Measurements from ENCODE around the gene ATP2B2. TPM values are rescaled to one million over a fixed set of nuclear protein-coding genes. Genes with fewer than 3 reads are reported as not detected.

Gene ATP2B2
- total and polyA plus RNA-seq, 9 of the 15 experiments (the other 6 are each of a cell fraction or from before 2014, with no cell fraction given), result 0.06 TPM; not detected in 8

GRCh38 chr3:10459954-10460754 is 45.2 kb downstream of the ATP2B2 start:
- no peaks in the 10 kb centered on the region for H3K9me3 ChIP-seq (replicated peaks; ENCODE audit: control insufficient read depth, insufficient read depth, low read depth, low read length)
- FAIRE-seq (peak; percentile 91), ATAC-seq (peak; percentile 92), DNase-seq (ENCODE audit: extremely low read depth in 1 of 4, low spot score in 3 of 4) (peak; percentile 81 to 93 (median 86))
- H3K36me3 ChIP-seq (ENCODE audit: control insufficient read depth, insufficient read depth, low read length), result no peaks in the 10 kb centered on the region
- H3K27me3 ChIP-seq (ENCODE audit: control insufficient read depth in 2 of 2, insufficient read depth in 2 of 2, low read length in 2 of 2), result peaks cover 0 to 7% of the 10 kb centered on the region in 2 experiments; a peak in 1 of 5 replicates
- in situ Hi-C loops (cut with MboI), result no loop called here
- intact Hi-C loops (cut with micrococcal nuclease), result no loop called here
- H3K27ac ChIP-seq (ENCODE audit: extremely low read depth, low read depth, low read length), result no peak overlapping the region
- no peak overlapping the region for H3K4me3 ChIP-seq
- ChIA-PET POLR2A (interaction anchor here (0.6 to 1.2 kb wide), 7 partner anchors 14 to 947 kb away, joined by 3 to 6 read pairs (median 3); no protein-coding TSS in a partner anchor), CTCF (ENCODE audit: low intra/inter-chr PET ratio) (no interaction called here)
- H3K9me1 ChIP-seq (ENCODE audit: control insufficient read depth, insufficient read depth, low read length), result no peaks in the 10 kb centered on the region
- no peaks in the 10 kb centered on the region for H3K79me2 ChIP-seq (ENCODE audit: control insufficient read depth, insufficient read depth, low read length)
- H2AFZ ChIP-seq (ENCODE audit: low read depth, low read length), result no peak overlapping the region
- H3K4me1 ChIP-seq (replicated peaks in 1 of 2; ENCODE audit: control insufficient read depth in 2 of 2, insufficient read depth in 2 of 2, low read length in 2 of 2), result no peaks in the 10 kb centered on the region
- no TSS peak for BruUV-seq (replicated peaks)
- H4K20me1 ChIP-seq (replicated peaks; ENCODE audit: control insufficient read depth, insufficient read depth, low read length), result peaks cover 22% of the 10 kb centered on the region
- no peak overlapping the region for H3K4me2 ChIP-seq (ENCODE audit: insufficient read depth, low read length)
- WGBS (ENCODE audit: insufficient coverage, low coverage, missing lambda C conversion rate), result 0% methylated on average over 5 of the region's 5 CpGs
- no peak overlapping the region for H3K9ac ChIP-seq (ENCODE audit: insufficient read depth in 1 of 2, low read depth in 2 of 2, low read length in 2 of 2)
- TF ChIP-seq ZNF75A (CRISPR knock-in tag; IDR thresholded peaks at IDR 0.05) (no peak), BRF1 (IDR thresholded peaks at IDR 0.05; ENCODE audit: borderline replicate concordance, extremely low read depth, insufficient read length) (no peak), HDGF (IDR thresholded peaks at IDR 0.05) (no peak), NR3C1 (CRISPR knock-in tag; IDR thresholded peaks at IDR 0.05) (peak; percentile 99), ZNF175 (CRISPR knock-in tag; IDR thresholded peaks at IDR 0.05; ENCODE audit: low read depth) (peak; percentile 79), NELFE (IDR thresholded peaks at IDR 0.05; ENCODE audit: insufficient read depth, insufficient read length) (no peak), ZNF318 (IDR thresholded peaks at IDR 0.05; ENCODE audit: borderline replicate concordance in 1 of 2, low read depth in 1 of 2) (no peak), NUFIP1 (IDR thresholded peaks at IDR 0.05; ENCODE audit: partially characterized antibody) (no peak), GTF2E2 (tag; IDR thresholded peaks at IDR 0.05) (no peak)
- TF ChIP-seq, protein P1, sequence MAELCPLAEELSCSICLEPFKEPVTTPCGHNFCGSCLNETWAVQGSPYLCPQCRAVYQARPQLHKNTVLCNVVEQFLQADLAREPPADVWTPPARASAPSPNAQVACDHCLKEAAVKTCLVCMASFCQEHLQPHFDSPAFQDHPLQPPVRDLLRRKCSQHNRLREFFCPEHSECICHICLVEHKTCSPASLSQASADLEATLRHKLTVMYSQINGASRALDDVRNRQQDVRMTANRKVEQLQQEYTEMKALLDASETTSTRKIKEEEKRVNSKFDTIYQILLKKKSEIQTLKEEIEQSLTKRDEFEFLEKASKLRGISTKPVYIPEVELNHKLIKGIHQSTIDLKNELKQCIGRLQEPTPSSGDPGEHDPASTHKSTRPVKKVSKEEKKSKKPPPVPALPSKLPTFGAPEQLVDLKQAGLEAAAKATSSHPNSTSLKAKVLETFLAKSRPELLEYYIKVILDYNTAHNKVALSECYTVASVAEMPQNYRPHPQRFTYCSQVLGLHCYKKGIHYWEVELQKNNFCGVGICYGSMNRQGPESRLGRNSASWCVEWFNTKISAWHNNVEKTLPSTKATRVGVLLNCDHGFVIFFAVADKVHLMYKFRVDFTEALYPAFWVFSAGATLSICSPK (IDR thresholded peaks at IDR 0.05; ENCODE audit: borderline replicate concordance), result no peak
